PFSK-1 (cell line): Measurements from ENCODE around the gene ATP6V1F.

Source experiments
- POLR2AphosphoS5 ChIP-seq: IDR thresholded peaks from 2 replicates; pipeline ENCODE4 v1.6.1; 2012; ENCODE audit warnings: low read depth, mild to moderate bottlenecking, control low read depth, low read length, moderate library complexity
- REST ChIP-seq, 2 experiments: IDR thresholded peaks; 2 replicates each; pipeline versions ENCODE4 v1.6.1 to v1.8.0; 2011 to 2012; ENCODE audit warnings: low read depth in 2 of 2, low read length in 2 of 2, control low read depth in 1 of 2, inconsistent platforms in 1 of 2, mild to moderate bottlenecking in 1 of 2, moderate library complexity in 1 of 2; ENCODE audit not compliant: insufficient read depth in 1 of 2
- SIN3A ChIP-seq: IDR thresholded peaks from 2 replicates; pipeline ENCODE4 v1.6.1; 2012; ENCODE audit warnings: mild to moderate bottlenecking, low read length, moderate library complexity, borderline replicate concordance; ENCODE audit not compliant: insufficient read depth
- TAF1 ChIP-seq: IDR thresholded peaks from 2 replicates; pipeline ENCODE4 v1.6.1; 2012; ENCODE audit warnings: low read length, control low read depth, borderline replicate concordance; ENCODE audit not compliant: insufficient read depth

GRCh38 chr7:128833148-128833945, 29.3 kb upstream of the ATP6V1F start:
- no peak for TF ChIP-seq TAF1
- TF ChIP-seq REST (IDR thresholded peaks at IDR 0.05; ENCODE audit: insufficient read depth in 1 of 2, low read depth in 2 of 2, low read length in 2 of 2), result no peak
- no peak for TF ChIP-seq POLR2AphosphoS5
- TF ChIP-seq SIN3A, result no peak
